ENCODE measurements around the gene ATG4A. TPM values are rescaled to one million over a fixed set of nuclear protein-coding genes. Genes with fewer than 3 reads are reported as not detected.

Gene ATG4A
- total RNA-seq, 2 donors from 2014 or later: 17.2 to 18.1 TPM

GRCh38 chrX:108114541-108114940, 23.0 kb downstream of the ATG4A start:
- no peak for DNase-seq
- intact Hi-C loops (cut with DNase I): no loop called here
- no peak for ATAC-seq

GRCh38 chrX:108117988-108118387, 26.4 kb downstream of the ATG4A start:
- ATAC-seq (no peak), DNase-seq (no peak)
- intact Hi-C loops (cut with DNase I): no loop called here

- peak; percentile 58 to 69 for ATAC-seq
- intact Hi-C loops (cut with DNase I): no loop called here
- no peak for DNase-seq
Observed at GRCh38 chrX:108121291-108121690, 29.7 kb downstream of the ATG4A start.

- DNase-seq (no peak), ATAC-seq (no peak)
- intact Hi-C loops (cut with DNase I): no loop called here
Observed at GRCh38 chrX:108122748-108123147, 31.2 kb downstream of the ATG4A start.

GRCh38 chrX:108123591-108124366, 32.2 kb downstream of the ATG4A start:
- DNase-seq (no peak), ATAC-seq (peak; percentile 73 to 76)
- intact Hi-C loops (cut with DNase I): no loop called here

- intact Hi-C loops (cut with DNase I): no loop called here
- no peak for DNase-seq
- ATAC-seq: no peak
Observed at GRCh38 chrX:108126661-108127060, 35.1 kb downstream of the ATG4A start.

GRCh38 chrX:108127152-108127551, 35.6 kb downstream of the ATG4A start:
- DNase-seq (no peak), ATAC-seq (no peak)
- intact Hi-C loops (cut with DNase I): no loop called here

- intact Hi-C loops (cut with DNase I): no loop called here
- ATAC-seq: no peak
- DNase-seq: no peak
Observed at GRCh38 chrX:108130889-108131288, 39.3 kb downstream of the ATG4A start.

GRCh38 chrX:108131471-108131870, 39.9 kb downstream of the ATG4A start:
- intact Hi-C loops (cut with DNase I): no loop called here
- DNase-seq: no peak
- peak in 1 of 2 donors; percentile 44 for ATAC-seq

GRCh38 chrX:108132034-108132433, 40.5 kb downstream of the ATG4A start:
- no peak for ATAC-seq
- intact Hi-C loops (cut with DNase I): no loop called here
- no peak for DNase-seq

- ATAC-seq (no peak), DNase-seq (no peak)
- intact Hi-C loops (cut with DNase I): no loop called here
Observed at GRCh38 chrX:108132876-108133275, 41.3 kb downstream of the ATG4A start.

GRCh38 chrX:108134724-108135123, 43.1 kb downstream of the ATG4A start:
- DNase-seq (no peak), ATAC-seq (no peak)
- intact Hi-C loops (cut with DNase I): no loop called here

- DNase-seq: no peak
- intact Hi-C loops (cut with DNase I): no loop called here
- no peak for ATAC-seq
Observed at GRCh38 chrX:108138814-108139702, 47.5 kb downstream of the ATG4A start.

- intact Hi-C loops (cut with DNase I): no loop called here
- ATAC-seq: no peak
Observed at GRCh38 chrX:108148524-108148923, 56.9 kb downstream of the ATG4A start.

GRCh38 chrX:108156082-108156481, 64.5 kb downstream of the ATG4A start:
- DNase-seq: no peak
- ATAC-seq: no peak
- intact Hi-C loops (cut with DNase I): no loop called here

More at GRCh38 chrX:108148524-108148923, 56.9 kb downstream of the ATG4A start:
- no peak for DNase-seq

GRCh38 chrX:108156934-108157466, 65.4 kb downstream of the ATG4A start:
- intact Hi-C loops (cut with DNase I): no loop called here
- DNase-seq (no peak), ATAC-seq (no peak)

- ATAC-seq: no peak
- DNase-seq: no peak
- intact Hi-C loops (cut with DNase I): no loop called here
Observed at GRCh38 chrX:108157628-108158027, 66.0 kb downstream of the ATG4A start.

- DNase-seq: no peak
- no peak for ATAC-seq
- intact Hi-C loops (cut with DNase I): no loop called here
Observed at GRCh38 chrX:108159028-108159670, 67.6 kb downstream of the ATG4A start.

GRCh38 chrX:108160309-108160708, 68.7 kb downstream of the ATG4A start:
- ATAC-seq (no peak), DNase-seq (no peak)
- intact Hi-C loops (cut with DNase I): no loop called here

GRCh38 chrX:108162265-108162664, 70.7 kb downstream of the ATG4A start:
- ATAC-seq (no peak), DNase-seq (no peak)
- intact Hi-C loops (cut with DNase I): no loop called here

Measured in left cardiac atrium (tissue), 4 donors.